IMR-90 (cell line): Measurements from ENCODE around the gene SEPTIN5. TPM values are rescaled to one million over a fixed set of nuclear protein-coding genes. Genes with fewer than 3 reads are reported as not detected.

Source experiments
- ATAC-seq: fragments of 200-7000 bp; cut with Tn5 transposase; 2 replicates; pipeline ENCODE4 v1.9.1; 2020; ENCODE audit warnings: low read depth, mild to moderate bottlenecking, moderate library complexity
- BruUV-seq: library from RNA; stranded (reverse); fragments of 400-500 nt; replicated peaks from 2 replicates; lab custom pipeline; 2021; lab: Mats Ljungman, UMichigan
- CTCF ChIA-PET: fragments of 300-600 bp; formaldehyde crosslinking; extraction: SDS; loops from one replicate; lab custom pipeline; 2021; ENCODE audit warnings: antibody characterized with exemption; lab: Yijun Ruan, JAX
- POLR2A ChIA-PET: fragments of 300-600 bp; sonication (Branson Sonifier 250); formaldehyde crosslinking; loops from one replicate; lab custom pipeline; 2022; ENCODE audit warnings: antibody characterized with exemption; ENCODE audit not compliant: unreplicated experiment; lab: Charles Lee
- DNase-seq: peaks from one replicate; pipeline ENCODE4 v3.0.0; 2013
- H2AFZ ChIP-seq: replicated peaks from 2 replicates; pipeline ENCODE3; 2013; ENCODE audit warnings: low read length, mild to moderate bottlenecking; ENCODE audit not compliant: poor library complexity
- H2AK5ac ChIP-seq: 2 replicates; pipeline ENCODE4 v1.6.1; 2013; ENCODE audit warnings: low read depth, low read length, inconsistent platforms
- H2AK9ac ChIP-seq: replicated peaks from 2 replicates; pipeline ENCODE3; 2013; ENCODE audit warnings: mild to moderate bottlenecking, low read depth, low read length, moderate library complexity; ENCODE audit not compliant: poor library complexity
- H2BK120ac ChIP-seq: 2 replicates; pipeline ENCODE4 v1.6.1; 2013; ENCODE audit warnings: low read depth, low read length, inconsistent platforms
- H2BK15ac ChIP-seq: 3 replicates; pipeline ENCODE4 v1.6.1; 2013; ENCODE audit warnings: low read depth, low read length, inconsistent platforms
- H2BK20ac ChIP-seq: 2 replicates; pipeline ENCODE4 v1.6.1; 2013; ENCODE audit warnings: low read depth, mild to moderate bottlenecking, inconsistent platforms, low read length, moderate library complexity
- H2BK5ac ChIP-seq: 2 replicates; pipeline ENCODE4 v1.6.1; 2013; ENCODE audit warnings: mild to moderate bottlenecking, low read depth, low read length, inconsistent platforms; ENCODE audit not compliant: poor library complexity, severe bottlenecking
- H3K14ac ChIP-seq: replicated peaks from 2 replicates; pipeline ENCODE4 v1.6.1; 2013; ENCODE audit warnings: low read depth, low read length, inconsistent platforms
- H3K18ac ChIP-seq: 2 replicates; pipeline ENCODE4 v1.6.1; 2013; ENCODE audit warnings: low read depth, low read length, control low read depth
- H3K23ac ChIP-seq: 2 replicates; pipeline ENCODE4 v1.6.1; 2013; ENCODE audit warnings: low read depth, low read length, inconsistent platforms
- H3K27ac ChIP-seq: 2 replicates; pipeline ENCODE4 v1.5.1; 2013; ENCODE audit warnings: mild to moderate bottlenecking, control low read depth, low read length; ENCODE audit not compliant: insufficient read depth
- H3K27me3 ChIP-seq: 2 replicates; pipeline ENCODE4 v1.6.1; 2013; ENCODE audit warnings: low read length; ENCODE audit not compliant: control insufficient read depth, insufficient read depth
- H3K36me3 ChIP-seq: 2 replicates; pipeline ENCODE4 v1.6.1; 2013; ENCODE audit warnings: low read length, mixed read lengths; ENCODE audit not compliant: control insufficient read depth, insufficient read depth
- H3K4ac ChIP-seq: 2 replicates; pipeline ENCODE4 v1.6.1; 2013; ENCODE audit warnings: low read depth, low read length, inconsistent platforms
- H3K4me1 ChIP-seq: 2 replicates; pipeline ENCODE4 v1.6.1; 2013; ENCODE audit warnings: low read length, mixed read lengths; ENCODE audit not compliant: control insufficient read depth, insufficient read depth
- H3K4me2 ChIP-seq: 2 replicates; pipeline ENCODE4 v1.6.1; 2013; ENCODE audit warnings: low read depth, mild to moderate bottlenecking, control low read depth, low read length, moderate library complexity
- H3K4me3 ChIP-seq: 2 replicates; pipeline ENCODE4 v1.5.1; 2013; ENCODE audit warnings: low read depth, mild to moderate bottlenecking, control low read depth, low read length, moderate library complexity; ENCODE audit not compliant: insufficient read depth
- H3K56ac ChIP-seq: 2 replicates; pipeline ENCODE4 v1.6.1; 2013; ENCODE audit warnings: low read length, inconsistent platforms; ENCODE audit not compliant: insufficient read depth; ENCODE audit errors: extremely low read depth
- H3K79me1 ChIP-seq, 2 experiments: 2 replicates each; pipeline ENCODE4 v1.6.1; 2013; ENCODE audit warnings: low read length in 2 of 2, inconsistent platforms in 1 of 2, low read depth in 1 of 2
- H3K9ac ChIP-seq: 2 replicates; pipeline ENCODE4 v1.6.1; 2013; ENCODE audit warnings: low read depth, low read length, control low read depth
- H3K9me1 ChIP-seq: 2 replicates; pipeline ENCODE4 v1.6.1; 2013; ENCODE audit warnings: low read length, inconsistent platforms; ENCODE audit not compliant: insufficient read depth
- H3K9me3 ChIP-seq: 2 replicates; pipeline ENCODE4 v1.6.1; 2013; ENCODE audit warnings: low read length; ENCODE audit not compliant: control insufficient read depth, insufficient read depth
- H4K20me1 ChIP-seq: 2 replicates; pipeline ENCODE4 v1.6.1; 2013; ENCODE audit warnings: low read length, inconsistent platforms; ENCODE audit not compliant: insufficient read depth
- H4K5ac ChIP-seq: 2 replicates; pipeline ENCODE4 v1.6.1; 2013; ENCODE audit warnings: mild to moderate bottlenecking, low read depth, low read length, control low read depth
- H4K8ac ChIP-seq, 2 experiments: 2 replicates each; pipeline ENCODE4 v1.6.1; 2013; ENCODE audit warnings: low read depth in 2 of 2, low read length in 2 of 2, control low read depth in 1 of 2, inconsistent platforms in 1 of 2
- H4K91ac ChIP-seq: 2 replicates; pipeline ENCODE4 v1.6.1; 2013; ENCODE audit warnings: low read depth, low read length, inconsistent platforms; ENCODE audit not compliant: insufficient read depth
- CEBPB ChIP-seq: IDR thresholded peaks from 2 replicates; pipeline ENCODE4 v1.6.1; 2012; ENCODE audit warnings: low read depth, low read length, improper control_type of control experiment
- CHD1 ChIP-seq: IDR thresholded peaks from 2 replicates; pipeline ENCODE4 v1.6.1; 2012; ENCODE audit warnings: low read depth, low read length, improper control_type of control experiment
- FOS ChIP-seq: fragments of 150-350 bp; IDR thresholded peaks from 2 replicates; pipeline ENCODE4 v1.6.1; 2016; ENCODE audit warnings: low read depth, low read length
- MAFK ChIP-seq: IDR thresholded peaks from 2 replicates; pipeline ENCODE4 v1.6.1; 2012; ENCODE audit warnings: low read depth, low read length, improper control_type of control experiment
- MAZ ChIP-seq: IDR thresholded peaks from 2 replicates; pipeline ENCODE4 v1.6.1; 2012; ENCODE audit warnings: low read depth, mild to moderate bottlenecking, low read length, improper control_type of control experiment, moderate library complexity, borderline replicate concordance
- MXI1 ChIP-seq: IDR thresholded peaks from 2 replicates; pipeline ENCODE4 v1.6.1; 2012; ENCODE audit warnings: low read depth, mild to moderate bottlenecking, low read length, moderate library complexity, borderline replicate concordance
- RAD21 ChIP-seq: IDR thresholded peaks from 2 replicates; pipeline ENCODE4 v1.6.1; 2012; ENCODE audit warnings: low read length, improper control_type of control experiment
- RCOR1 ChIP-seq: IDR thresholded peaks from 2 replicates; pipeline ENCODE4 v1.6.1; 2012; ENCODE audit warnings: mild to moderate bottlenecking, low read length, improper control_type of control experiment; ENCODE audit not compliant: insufficient replicate concordance
- SMC3 ChIP-seq: fragments of 150-350 bp; IDR thresholded peaks from 2 replicates; pipeline ENCODE4 v1.6.1; 2016; ENCODE audit warnings: low read depth, mild to moderate bottlenecking, antibody characterized with exemption, low read length, moderate library complexity
- WGBS, 2 experiments: methylation state at CpG; one replicate each; pipeline versions ENCODE4 v1.1.5 to v1.1.7; 2013; ENCODE audit warnings: missing lambda C conversion rate in 2 of 2; ENCODE audit not compliant: insufficient read length in 1 of 2; ENCODE audit errors: extremely low coverage in 2 of 2; 5-methylcytosine and 5-hydroxymethylcytosine counted together
- dilution Hi-C: fragments of 300-500 bp; cut with HindIII; formaldehyde crosslinking; loops from one replicate; pipeline ENCODE4 v1.14.3; 2018; ENCODE audit warnings: low sequenced_read_pairs; ENCODE audit not compliant: unreplicated experiment
- in situ Hi-C: fragments of 300-500 bp; cut with MboI; formaldehyde crosslinking; loops from 3 replicates; pipeline ENCODE4 v1.14.3; 2019; ENCODE audit warnings: low sequenced_read_pairs, inconsistent platforms, mixed read lengths
- intact Hi-C: fragments of 100-400 bp; cut with micrococcal nuclease; formaldehyde crosslinking; loops from 2 replicates; pipeline ENCODE4 v1.10.0; 2022
- polyA plus RNA-seq, 3 experiments: library from polyadenylated mRNA; depleted of rRNA; stranded (reverse); fragments of >200 nt; gene quantifications; 2 replicates each; pipeline ENCODE4 v1.2.3, GENCODE V29; 2012; ENCODE audit warnings: low replicate concordance in 1 of 3
- total RNA-seq: library from RNA; depleted of rRNA; stranded (reverse); fragments of >200 nt; gene quantifications from 2 replicates; pipeline ENCODE4 v1.2.3, GENCODE V29; 2012

Gene SEPTIN5
- total and polyA plus RNA-seq, 2 of the 4 experiments (the other 2 are of a cell fraction): 16.8 to 20.7 TPM

GRCh38 chr22:19674129-19674928 is 40.0 kb upstream of the SEPTIN5 start:
- DNase-seq: no peak
- dilution Hi-C loops: no loop called here

More at GRCh38 chr22:19674129-19674928, 40.0 kb upstream of the SEPTIN5 start:
- Histone ChIP-seq H3K9me3 (peaks cover 6% of the 10 kb centered on the region), H2BK5ac (no peak overlapping the region), H3K4me3 (no peak overlapping the region), H3K18ac (no peak overlapping the region), H2BK20ac (no peak overlapping the region), H2BK120ac (no peak overlapping the region), H3K27me3 (peaks cover 11% of the 10 kb centered on the region), H4K20me1 (no peaks in the 10 kb centered on the region), H3K36me3 (no peaks in the 10 kb centered on the region), H4K5ac (no peak overlapping the region), H2AK5ac (no peak overlapping the region), H4K8ac (no peak overlapping the region), H3K4me2 (no peak overlapping the region), H4K91ac (no peak overlapping the region), H3K9me1 (no peaks in the 10 kb centered on the region), H3K79me1 (no peaks in the 10 kb centered on the region), H3K9ac (no peak overlapping the region), H3K4me1 (no peaks in the 10 kb centered on the region; the same call in 1 of the 2 replicates), H3K23ac (no peak overlapping the region), H3K4ac (no peak overlapping the region), H3K27ac (no peak overlapping the region), H2BK15ac (no peak overlapping the region), H3K56ac (no peak overlapping the region), H3K14ac (no peak overlapping the region), H2AK9ac (no peak overlapping the region), H2AFZ (no peak overlapping the region)
- ATAC-seq: no peak
- ChIA-PET POLR2A (no interaction called here), CTCF (interaction anchor here (1.1 to 1.2 kb wide), 2 partner anchors 10 to 56 kb away, joined by 3 to 4 read pairs; no protein-coding TSS in a partner anchor)
- WGBS, 2 experiments: 77% methylated on average over 7 of the region's 11 CpGs; no CpG with 5 or more reads in 1 of the 2 experiments
- TF ChIP-seq MAFK (no peak), FOS (no peak), RAD21 (no peak), CEBPB (no peak), CHD1 (no peak), MAZ (no peak), MXI1 (no peak), RCOR1 (no peak), SMC3 (no peak)
- in situ Hi-C loops: no loop called here
- no TSS peak for BruUV-seq
- intact Hi-C loops: no loop called here
